IPS-20b (cell line): ENCODE data around the gene PIGP.
"Not testable (repeated sequence)": the region's sequence is repeated elsewhere in the genome, so short reads cannot be mapped to it uniquely, and the experiment has no call there.

Source experiments
- H3K27ac ChIP-seq: one replicate; pipeline ENCODE4 v1.5.1; 2013; ENCODE audit warnings: low read length
- H3K27me3 ChIP-seq: 2 replicates; pipeline ENCODE4 v1.6.1; 2013; ENCODE audit warnings: mild to moderate bottlenecking, low read length, inconsistent platforms; ENCODE audit not compliant: insufficient read depth
- H3K36me3 ChIP-seq: 2 replicates; pipeline ENCODE4 v1.6.1; 2013; ENCODE audit warnings: low read depth, mild to moderate bottlenecking, inconsistent platforms, low read length, moderate library complexity; ENCODE audit not compliant: insufficient read depth
- H3K4me1 ChIP-seq: 2 replicates; pipeline ENCODE4 v1.6.1; 2013; ENCODE audit warnings: mild to moderate bottlenecking, control low read depth, inconsistent platforms, low read length, moderate library complexity; ENCODE audit not compliant: insufficient read depth
- H3K4me3 ChIP-seq: 2 replicates; pipeline ENCODE4 v1.5.1; 2013; ENCODE audit warnings: mild to moderate bottlenecking, low read length, inconsistent platforms
- H3K9ac ChIP-seq: 2 replicates; pipeline ENCODE4 v1.6.1; 2013; ENCODE audit warnings: low read depth, mild to moderate bottlenecking, inconsistent platforms, low read length, moderate library complexity
- H3K9me3 ChIP-seq: 2 replicates; pipeline ENCODE4 v1.6.1; 2013; ENCODE audit warnings: mild to moderate bottlenecking, low read depth, low read length, inconsistent platforms; ENCODE audit not compliant: insufficient read depth

Gene PIGP

DNA sequence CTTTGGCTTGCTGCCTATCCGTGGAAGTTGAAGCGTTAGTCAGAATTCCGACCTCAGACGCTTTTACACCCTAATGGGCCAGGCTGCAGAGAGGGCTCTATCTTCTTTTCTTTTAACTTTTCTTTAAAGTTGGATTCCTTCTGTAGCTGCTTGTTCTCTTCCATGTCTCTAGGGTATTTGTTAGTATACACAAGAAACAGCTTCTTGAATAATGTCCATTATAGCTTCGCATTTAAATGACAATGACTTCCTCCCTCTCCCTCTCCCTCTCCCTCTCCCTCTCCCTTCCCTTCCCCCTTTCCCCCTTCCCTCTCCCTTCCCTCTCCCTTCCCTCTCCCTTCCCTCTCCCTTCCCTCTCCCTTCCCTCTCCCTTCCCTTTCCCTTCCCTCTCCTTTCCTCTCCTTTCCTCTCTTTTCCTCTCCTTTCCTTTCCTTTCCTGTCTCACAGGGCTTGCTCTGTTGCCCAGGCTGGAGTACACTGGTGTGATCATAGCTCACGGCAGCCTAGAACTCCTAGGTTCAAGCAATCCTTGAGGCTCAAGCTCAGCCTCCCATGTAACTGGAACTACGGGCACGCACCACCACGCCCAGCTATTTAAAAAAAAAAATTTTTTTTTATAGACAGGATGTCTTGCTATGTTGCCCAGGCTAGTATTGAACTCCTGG is 33.3 kb downstream of the PIGP start:
- Histone ChIP-seq H3K4me3 (peak overlapping the region; percentile 27; the same call in 1 of the 2 replicates), H3K9ac (no peak overlapping the region), H3K36me3 (no peaks in the 10 kb centered on the region), H3K9me3 (no peaks in the 10 kb centered on the region), H3K27ac (no peak overlapping the region), H3K27me3 (peaks cover 61% of the 10 kb centered on the region), H3K4me1 (no peaks in the 10 kb centered on the region; the same call in 1 of the 2 replicates)

DNA sequence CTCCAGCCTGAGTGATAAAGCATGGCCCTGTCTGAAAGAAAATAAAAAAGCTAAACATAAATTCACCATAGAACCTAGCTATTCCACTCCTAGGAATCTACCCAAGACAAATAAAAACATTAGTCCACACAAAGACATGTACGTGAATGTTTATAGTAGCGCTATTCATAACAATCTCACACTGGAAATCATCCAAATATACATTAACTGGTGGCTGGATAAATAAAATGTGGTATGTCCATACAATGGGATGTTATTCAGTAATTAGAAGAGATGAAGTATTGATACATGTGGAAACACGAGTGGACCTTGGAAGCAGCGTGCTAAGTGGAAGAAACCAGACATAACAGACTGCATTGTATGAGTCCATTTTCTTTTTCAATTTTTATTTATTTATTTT is 36.7 kb downstream of the PIGP start:
- Histone ChIP-seq H3K9me3 (no peaks in the 10 kb centered on the region), H3K4me1 (no peaks in the 10 kb centered on the region; the same call in 1 of the 2 replicates), H3K36me3 (no peaks in the 10 kb centered on the region), H3K9ac (no peak overlapping the region), H3K27ac (no peak overlapping the region), H3K27me3 (peaks cover 51% of the 10 kb centered on the region), H3K4me3 (no peak overlapping the region)

DNA sequence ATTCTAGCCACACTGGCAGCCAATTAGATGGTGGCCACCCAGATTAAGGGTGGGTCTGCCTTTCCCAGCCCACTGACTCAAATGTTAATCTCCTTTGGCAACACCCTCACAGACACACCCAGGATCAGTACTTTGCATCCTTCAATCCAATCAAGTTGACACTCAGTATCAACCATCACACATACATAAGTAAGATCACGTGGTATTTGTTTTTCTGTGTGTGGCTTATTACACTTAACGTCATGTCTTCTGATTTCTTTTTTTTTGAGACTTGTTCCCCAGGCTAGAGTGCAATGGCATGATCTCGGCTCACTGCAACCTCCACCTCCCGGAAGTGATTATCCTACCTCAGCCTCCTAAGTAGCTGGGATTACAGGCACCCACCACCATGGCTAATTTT is 38.5 kb downstream of the PIGP start:
- not testable (repeated sequence) for H3K4me3 ChIP-seq, H3K9me3 ChIP-seq, H3K9ac ChIP-seq, H3K27ac ChIP-seq, H3K36me3 ChIP-seq, H3K4me1 ChIP-seq
- H3K27me3 ChIP-seq = peaks cover 34% of the 10 kb centered on the region

DNA sequence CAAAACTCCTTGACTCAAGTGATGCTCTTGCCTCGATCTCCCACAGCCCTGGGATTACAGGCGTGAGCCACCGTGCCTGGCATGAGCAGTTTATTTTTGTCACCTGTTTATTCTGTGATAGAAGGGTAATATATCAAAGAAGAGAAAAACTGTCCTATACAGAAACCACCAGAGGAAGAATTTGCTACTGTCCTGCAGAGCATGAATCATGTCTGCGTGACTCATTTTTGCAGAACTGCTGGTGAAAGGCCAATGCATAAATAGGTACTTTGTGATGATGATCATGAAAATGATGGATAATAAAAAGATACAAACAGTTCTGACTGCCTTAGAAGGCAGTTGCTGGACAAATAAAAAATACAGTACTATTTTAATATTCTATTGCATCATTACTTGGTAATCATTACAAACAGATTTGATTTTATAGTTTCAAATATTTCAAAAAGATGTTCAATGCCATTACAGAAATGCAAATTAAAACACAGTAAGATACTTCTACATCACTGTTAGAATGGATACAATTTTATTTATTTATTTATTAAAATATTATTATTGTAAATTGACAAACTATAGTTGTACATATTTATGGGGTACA is 39.9 kb downstream of the PIGP start:
- Histone ChIP-seq H3K36me3 (no peaks in the 10 kb centered on the region), H3K9me3 (no peaks in the 10 kb centered on the region), H3K4me3 (no peak overlapping the region), H3K4me1 (no peaks in the 10 kb centered on the region), H3K27me3 (peaks cover 20% of the 10 kb centered on the region), H3K27ac (no peak overlapping the region), H3K9ac (no peak overlapping the region)

DNA sequence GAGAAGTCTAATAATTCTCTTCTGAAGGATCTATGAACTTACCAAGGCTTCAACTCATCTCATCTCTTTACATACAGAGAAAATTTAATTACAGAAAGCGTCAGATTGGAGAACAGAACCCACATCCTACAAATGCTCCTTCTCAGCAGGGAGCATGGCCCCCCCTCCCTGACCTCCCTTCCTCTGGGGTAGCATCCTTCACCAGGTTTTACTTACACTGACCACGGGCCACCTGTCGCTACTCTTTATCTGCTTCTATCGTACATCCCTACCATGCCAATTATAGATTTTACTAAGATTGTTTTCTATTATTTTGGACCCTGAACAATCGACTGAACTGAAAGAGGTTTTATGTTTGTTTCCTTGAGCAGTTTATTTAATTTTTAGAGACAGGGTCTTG is 40.6 kb downstream of the PIGP start:
- Histone ChIP-seq H3K27ac (no peak overlapping the region), H3K27me3 (peaks cover 13% of the 10 kb centered on the region), H3K4me3 (no peak overlapping the region), H3K9me3 (no peaks in the 10 kb centered on the region), H3K4me1 (no peaks in the 10 kb centered on the region), H3K36me3 (no peaks in the 10 kb centered on the region), H3K9ac (no peak overlapping the region)

DNA sequence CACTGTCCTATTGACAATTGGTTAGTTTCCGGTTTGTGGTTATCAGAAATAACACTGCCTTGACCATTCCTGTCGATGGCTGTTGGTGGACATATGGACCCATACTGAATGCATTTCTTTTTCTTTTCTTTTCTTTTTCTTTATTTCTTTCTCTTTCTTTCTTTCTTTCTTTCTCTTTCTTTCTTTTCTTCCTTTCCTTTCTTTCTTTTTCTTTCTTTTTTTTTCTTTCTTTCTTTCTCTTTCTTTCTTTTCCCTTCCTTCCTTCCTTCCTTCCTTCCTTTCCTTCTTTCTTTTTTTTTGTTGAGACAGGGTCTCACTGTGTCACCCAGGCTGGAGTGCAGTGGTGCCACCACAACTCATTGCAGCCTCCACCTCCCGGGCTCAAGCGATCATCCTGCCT is 42.0 kb downstream of the PIGP start:
- no peak overlapping the region for H3K4me3 ChIP-seq
- H3K27ac ChIP-seq = no peak overlapping the region
- H3K9ac ChIP-seq = no peak overlapping the region
- no peaks in the 10 kb centered on the region for H3K36me3 ChIP-seq
- no peaks in the 10 kb centered on the region for H3K27me3 ChIP-seq
- H3K9me3 ChIP-seq = no peaks in the 10 kb centered on the region
- H3K4me1 ChIP-seq = no peaks in the 10 kb centered on the region

DNA sequence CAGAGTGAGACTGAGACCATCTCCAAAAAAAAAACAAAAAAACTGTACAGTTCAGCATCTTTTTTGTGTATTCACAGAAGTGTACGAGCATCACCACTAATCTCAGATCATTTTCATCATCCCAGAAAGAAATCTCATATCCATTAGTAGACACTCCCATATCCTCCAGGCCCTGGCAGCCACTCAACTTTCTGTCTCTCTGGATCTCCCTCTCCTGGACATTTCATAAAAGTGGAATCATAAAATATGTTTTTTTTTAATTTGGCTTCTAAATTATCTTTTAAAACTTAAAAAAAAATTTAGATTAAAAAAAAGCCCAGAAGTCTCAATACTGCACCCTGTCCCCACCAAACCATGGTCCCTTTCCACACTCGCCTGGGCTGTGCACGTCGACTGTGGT is 44.3 kb downstream of the PIGP start:
- Histone ChIP-seq H3K4me3 (no peak overlapping the region), H3K36me3 (no peaks in the 10 kb centered on the region), H3K27ac (no peak overlapping the region), H3K9me3 (no peaks in the 10 kb centered on the region), H3K4me1 (no peaks in the 10 kb centered on the region), H3K9ac (no peak overlapping the region), H3K27me3 (no peaks in the 10 kb centered on the region)

DNA sequence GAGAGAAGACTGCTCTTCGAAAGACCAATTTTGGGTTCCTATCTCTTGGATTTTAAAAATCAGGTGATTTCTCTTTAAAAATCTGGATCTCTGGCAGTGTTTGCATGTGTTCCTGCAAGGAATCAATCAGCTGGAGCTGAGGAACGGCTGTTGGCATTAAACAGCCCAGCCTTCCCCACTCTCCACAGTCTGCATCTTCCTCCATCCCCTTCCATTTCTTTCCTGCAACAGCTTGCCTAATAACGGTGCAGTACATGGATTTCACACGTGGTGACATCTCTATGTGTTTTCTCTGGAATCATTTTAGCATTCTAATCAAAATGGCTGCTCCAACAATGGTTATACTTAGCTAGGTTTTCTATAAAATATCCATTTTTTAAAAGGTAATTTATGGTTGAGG is 46.4 kb downstream of the PIGP start:
- Histone ChIP-seq H3K4me3 (no peak overlapping the region), H3K27ac (no peak overlapping the region), H3K9ac (no peak overlapping the region), H3K27me3 (no peaks in the 10 kb centered on the region), H3K4me1 (no peaks in the 10 kb centered on the region), H3K36me3 (no peaks in the 10 kb centered on the region), H3K9me3 (no peaks in the 10 kb centered on the region)

DNA sequence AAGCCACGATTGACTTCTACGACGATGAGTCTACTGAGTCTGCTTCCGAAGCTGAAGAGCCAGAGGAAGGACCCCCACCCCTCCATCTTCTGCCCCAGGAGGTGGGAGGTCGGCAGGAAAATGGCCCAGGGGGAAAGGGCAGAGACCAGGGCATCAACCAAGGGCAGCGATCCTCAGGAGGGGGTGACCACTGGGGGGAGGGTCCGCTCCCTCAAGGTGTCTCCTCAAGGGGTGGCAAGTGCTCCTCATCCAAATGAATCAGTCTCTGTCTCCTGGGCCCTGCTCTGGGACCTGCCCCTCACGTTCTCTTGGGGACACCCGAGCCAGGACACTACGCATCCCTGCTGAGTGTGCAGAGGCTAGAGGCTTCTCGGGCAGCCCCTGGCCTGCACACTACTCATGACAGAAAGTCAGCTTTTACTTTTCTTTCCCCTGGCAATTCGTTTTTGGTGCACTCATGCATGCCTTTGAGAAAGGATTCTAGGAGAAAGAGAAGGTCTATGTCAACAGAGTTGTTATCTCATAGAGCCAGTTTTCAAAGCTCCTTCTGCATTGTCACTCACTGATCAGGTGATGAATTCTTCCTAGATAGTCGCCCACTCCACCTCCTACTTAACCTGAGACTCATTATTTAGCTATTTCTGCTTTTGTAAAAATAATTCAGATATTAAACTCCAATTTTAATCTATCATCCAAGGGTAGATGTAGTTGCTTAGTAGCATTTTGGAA is 54.8 kb downstream of the PIGP start:
- no peak overlapping the region for H3K4me3 ChIP-seq
- H3K9ac ChIP-seq = no peak overlapping the region
- no peaks in the 10 kb centered on the region for H3K9me3 ChIP-seq

More for the DNA sequence above, 54.8 kb downstream of the PIGP start:
- H3K27ac ChIP-seq = no peak overlapping the region
- H3K4me1 ChIP-seq = no peaks in the 10 kb centered on the region
- no peaks in the 10 kb centered on the region for H3K36me3 ChIP-seq
- H3K27me3 ChIP-seq = no peaks in the 10 kb centered on the region
